ENCODE data around the gene MRPL42. TPM values are rescaled to one million over a fixed set of nuclear protein-coding genes. Genes with fewer than 3 reads are reported as not detected.
"Not testable (repeated sequence)": the region's sequence is repeated elsewhere in the genome, so short reads cannot be mapped to it uniquely, and the experiment has no call there.

MRPL42 gene
- total RNA-seq, 1 donor from 2014 or later: 87.6 TPM

DNA sequence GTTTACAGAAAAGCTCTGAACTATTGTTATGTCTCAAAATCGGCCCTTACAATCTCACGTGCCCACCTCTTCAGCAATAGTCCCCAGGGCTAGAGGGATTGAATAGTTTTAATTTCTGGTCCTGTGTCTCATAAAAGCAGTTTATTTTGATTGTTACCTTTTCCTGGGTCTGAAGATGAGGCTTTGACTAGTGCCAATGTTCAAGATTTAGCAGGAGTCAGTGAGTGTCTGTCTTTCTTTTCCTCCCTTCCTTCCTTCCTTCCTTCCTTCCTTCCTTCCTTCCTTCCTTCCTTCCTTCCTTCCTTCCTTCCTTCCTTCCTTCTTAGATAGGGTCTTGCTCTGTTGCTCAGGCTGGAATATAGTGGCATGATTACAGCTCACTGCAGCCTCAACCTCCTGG is 80.5 kb downstream of the MRPL42 start:
- DNase-seq (ENCODE audit: low spot score): no peak

GRCh38 chr12:93549174-93549573 is 81.9 kb downstream of the MRPL42 start:
- DNase-seq (ENCODE audit: low spot score): no peak

- no peak for DNase-seq (ENCODE audit: low spot score)
These were observed 83.7 kb downstream of the MRPL42 start for GRCh38 chr12:93550748-93551611.

DNA sequence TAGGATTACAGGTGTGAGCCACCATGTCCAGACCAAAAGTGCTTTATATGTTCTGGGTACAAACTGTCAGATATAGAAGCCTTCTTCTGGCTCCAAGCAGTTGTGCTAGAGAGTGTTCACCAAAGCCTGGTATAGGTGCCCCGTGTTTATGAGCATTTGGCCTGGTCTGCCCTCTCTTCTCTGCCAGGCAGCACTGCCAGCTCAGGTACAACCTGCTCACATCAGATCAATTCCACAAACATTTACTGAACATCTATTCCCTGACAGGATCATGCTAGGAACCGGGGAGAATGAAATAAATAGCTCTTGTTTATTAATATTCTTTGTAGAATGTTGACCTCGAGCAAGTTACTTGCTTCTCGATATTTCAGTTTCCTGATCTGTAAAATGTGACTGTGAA is 85.1 kb downstream of the MRPL42 start:
- DNase-seq (ENCODE audit: low spot score): no peak

GRCh38 chr12:93557879-93558278 is 90.6 kb downstream of the MRPL42 start:
- not testable (repeated sequence) for DNase-seq (ENCODE audit: low spot score)

GRCh38 chr12:93558685-93559084 is 91.4 kb downstream of the MRPL42 start:
- not testable (repeated sequence) for DNase-seq (ENCODE audit: low spot score)

GRCh38 chr12:93563807-93564538 is 96.7 kb downstream of the MRPL42 start:
- DNase-seq (ENCODE audit: low spot score): no peak

DNA sequence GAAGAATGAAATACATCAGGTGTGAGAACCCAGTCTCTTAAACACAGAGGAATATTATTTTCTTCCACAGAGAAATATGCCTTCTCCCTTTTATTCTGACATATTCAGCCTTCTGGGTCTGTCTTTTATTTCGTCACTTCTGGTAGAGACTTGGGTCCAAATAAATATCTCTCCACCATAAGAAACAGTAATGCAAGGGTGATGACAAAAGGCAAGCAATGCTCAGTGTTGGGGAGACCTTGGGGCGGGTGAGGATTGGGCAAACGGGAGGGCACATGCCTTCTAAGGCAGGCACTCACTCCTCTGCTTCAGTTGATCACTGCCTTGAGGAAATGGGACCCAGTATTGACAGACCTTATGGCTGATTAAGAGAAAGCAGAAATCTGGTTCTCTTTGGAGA is 98.4 kb downstream of the MRPL42 start:
- no peak for DNase-seq (ENCODE audit: low spot score)

Other genes starting within 250 kb of the MRPL42 start
- gene NUDT4, start 89.6 kb upstream of the MRPL42 start, total RNA-seq: 113 TPM
- 133 TPM for gene UBE2N, start 25.6 kb upstream of the MRPL42 start, total RNA-seq
- gene SOCS2, start 105.2 kb downstream of the MRPL42 start, total RNA-seq: 39.5 TPM
- 18.7 TPM for gene CRADD, start 209.9 kb downstream of the MRPL42 start, total RNA-seq